Ammon's horn (tissue), 1 donor: Measurements from ENCODE around the gene GUCA2B.
A peak's percentile ranks its signal among the peaks of the same experiment; 100 is the strongest.

Experiments
- DNase-seq: peaks from one replicate; pipeline ENCODE4 v3.0.0-alpha.2; 2016; ENCODE audit warnings: low spot score

The GUCA2B gene

GRCh38 chr1:42142894-42143675 lies 10.1 kb upstream of the GUCA2B start:
- no peak for DNase-seq

GRCh38 chr1:42143896-42144710 lies 9.1 kb upstream of the GUCA2B start:
- DNase-seq, result no peak

GRCh38 chr1:42144711-42145388 lies 8.4 kb upstream of the GUCA2B start:
- no peak for DNase-seq

DNA sequence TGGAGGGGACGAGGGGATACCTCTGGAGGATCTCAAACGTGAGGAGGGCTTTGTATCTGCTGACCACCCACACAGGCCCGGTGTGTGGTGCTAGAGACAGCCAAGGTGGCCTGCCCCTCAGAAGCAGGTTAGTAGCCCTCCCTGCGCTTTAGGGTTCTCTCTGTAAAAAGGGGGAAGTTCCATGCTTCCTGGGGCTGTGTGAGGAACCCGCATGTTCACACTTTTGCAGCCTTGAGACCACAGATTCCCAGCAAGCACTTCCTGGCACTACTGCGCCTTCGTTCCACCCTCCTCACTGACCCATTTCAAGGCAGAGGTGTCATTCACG lies 7.9 kb upstream of the GUCA2B start:
- DNase-seq, result no peak

GRCh38 chr1:42145764-42146625 lies 7.2 kb upstream of the GUCA2B start:
- no peak for DNase-seq

DNA sequence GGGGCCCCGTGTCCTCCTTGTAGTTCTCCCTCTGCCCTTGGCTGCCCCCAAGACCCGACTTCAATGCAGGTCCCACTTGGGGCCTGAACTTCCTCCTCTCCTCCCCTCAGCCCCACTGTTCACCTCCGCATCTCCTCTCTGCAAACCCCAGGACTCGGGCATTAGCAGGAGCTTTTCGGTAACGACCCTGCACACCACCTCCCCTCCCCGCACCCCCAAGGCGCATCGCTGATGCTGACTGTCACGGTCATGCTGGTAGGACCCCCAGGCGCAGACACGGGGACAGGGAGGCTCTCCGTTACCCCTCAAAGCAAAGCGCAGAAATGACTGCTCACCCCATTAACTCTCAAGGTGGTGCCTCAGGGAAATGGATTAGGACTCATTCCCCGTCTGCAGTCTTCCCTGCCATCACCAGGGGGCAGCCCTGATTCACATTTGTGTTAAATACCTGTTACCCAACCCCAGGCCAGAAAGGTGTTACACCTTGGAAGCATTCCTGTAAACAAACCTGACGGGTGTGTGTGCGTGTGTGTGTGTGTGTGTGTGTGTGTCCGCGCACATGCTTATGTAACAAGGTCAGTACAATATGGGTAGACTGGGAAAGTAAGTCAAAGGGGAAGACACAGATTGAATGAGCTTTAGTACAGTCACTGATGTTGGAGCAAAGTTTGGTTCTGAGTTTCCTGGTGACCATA lies 6.4 kb upstream of the GUCA2B start:
- DNase-seq, result peak; percentile 63

DNA sequence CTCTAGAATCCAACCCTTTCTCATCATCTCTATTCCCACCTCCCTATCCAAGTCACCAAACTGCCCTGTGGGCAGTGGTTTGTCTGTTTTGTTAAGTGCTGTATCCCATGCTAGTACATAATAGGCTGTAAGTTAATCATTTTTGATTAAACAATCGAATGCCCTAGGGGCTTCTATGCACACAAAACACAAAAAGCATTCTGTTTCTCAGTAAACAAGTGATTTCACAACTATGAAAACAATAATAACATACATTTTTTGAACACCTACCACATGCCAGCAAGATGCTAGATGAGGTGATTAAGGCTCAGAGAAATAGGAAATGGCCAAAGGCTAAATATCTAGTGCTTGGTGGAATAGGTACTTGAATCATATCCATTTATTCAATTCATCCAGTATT lies 5.0 kb upstream of the GUCA2B start:
- no peak for DNase-seq

DNA sequence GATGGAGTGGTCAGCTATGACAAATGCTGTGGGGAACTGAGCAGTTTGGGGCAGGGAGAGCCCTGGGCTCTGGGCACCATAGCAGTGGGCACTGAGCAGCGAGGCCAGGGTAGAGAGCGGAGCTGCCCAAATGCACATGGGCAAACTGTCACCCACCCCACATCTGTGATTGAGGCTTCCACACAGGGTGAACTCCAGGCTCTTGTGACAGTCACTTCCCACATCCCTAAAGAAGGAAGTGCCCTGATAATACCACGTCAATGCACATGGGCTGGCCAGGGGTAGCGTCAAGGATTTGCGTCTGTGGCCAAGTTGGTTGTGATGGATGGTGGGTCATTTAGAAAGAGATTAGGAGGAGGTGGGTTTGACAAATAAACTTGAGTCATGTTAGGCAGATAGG lies 2.6 kb upstream of the GUCA2B start:
- DNase-seq, result no peak

- DNase-seq, result no peak
Observed at GRCh38 chr1:42152119-42152518, 1.1 kb upstream of the GUCA2B start.

DNA sequence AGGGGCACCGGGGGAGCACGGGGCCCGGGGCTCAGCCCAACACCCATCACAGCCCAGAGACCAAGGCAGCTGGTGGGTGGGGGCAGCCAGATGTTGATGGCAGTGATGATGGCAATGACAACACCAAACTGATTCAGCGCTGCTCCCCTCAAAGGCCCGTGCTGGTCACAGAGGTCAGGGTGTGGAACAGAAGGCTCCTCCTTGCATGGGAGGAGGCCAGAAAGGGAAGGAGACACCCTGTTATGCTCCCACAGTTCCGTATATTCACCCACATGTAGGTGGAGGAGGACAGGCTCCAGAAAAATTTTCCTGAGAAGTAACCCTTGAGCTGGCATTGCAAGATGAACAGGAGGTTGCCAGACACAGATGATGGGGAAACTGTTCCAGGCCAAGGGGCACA lies 414 bp downstream of the GUCA2B start:
- no peak for DNase-seq

GRCh38 chr1:42154685-42155084 lies 1.5 kb downstream of the GUCA2B start:
- DNase-seq, result no peak

DNA sequence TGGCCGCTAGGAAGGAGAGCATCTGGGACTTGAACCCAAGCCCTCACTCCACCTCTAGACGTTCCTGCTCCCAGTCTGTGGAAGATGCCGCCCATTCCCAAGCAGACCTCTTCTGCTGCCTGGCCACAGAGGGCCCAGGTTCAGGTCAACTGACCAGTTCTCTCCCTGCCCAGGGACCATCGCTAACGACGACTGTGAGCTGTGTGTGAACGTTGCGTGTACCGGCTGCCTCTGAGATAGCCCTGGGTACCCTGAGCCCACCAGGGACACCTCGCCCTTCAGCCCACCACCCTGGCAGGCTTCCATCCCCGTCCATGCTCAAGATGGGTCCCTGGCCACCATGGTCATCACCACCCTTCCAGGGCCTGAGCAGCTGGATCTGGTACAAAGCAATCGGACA lies 2.2 kb downstream of the GUCA2B start:
- DNase-seq, result no peak

DNA sequence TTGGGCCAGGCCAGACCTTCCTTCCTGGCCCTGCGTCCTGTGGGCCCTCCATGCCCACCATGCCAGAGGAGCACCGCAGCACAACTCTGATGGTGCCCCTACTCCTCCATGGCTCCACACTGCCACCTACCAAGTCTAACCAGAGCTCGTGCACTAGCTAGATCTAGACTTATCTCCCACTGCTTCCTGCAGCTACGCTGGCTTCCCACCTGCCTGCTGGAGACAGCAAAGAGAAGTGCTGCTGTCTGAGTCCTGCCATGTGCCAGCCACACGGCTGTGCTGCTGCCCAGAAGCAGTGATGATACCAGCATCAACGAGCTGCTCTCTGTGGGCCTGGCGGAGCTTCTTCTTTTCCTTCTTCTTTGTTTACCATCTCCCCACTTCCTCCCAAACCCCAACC lies 4.5 kb downstream of the GUCA2B start:
- DNase-seq, result no peak

DNA sequence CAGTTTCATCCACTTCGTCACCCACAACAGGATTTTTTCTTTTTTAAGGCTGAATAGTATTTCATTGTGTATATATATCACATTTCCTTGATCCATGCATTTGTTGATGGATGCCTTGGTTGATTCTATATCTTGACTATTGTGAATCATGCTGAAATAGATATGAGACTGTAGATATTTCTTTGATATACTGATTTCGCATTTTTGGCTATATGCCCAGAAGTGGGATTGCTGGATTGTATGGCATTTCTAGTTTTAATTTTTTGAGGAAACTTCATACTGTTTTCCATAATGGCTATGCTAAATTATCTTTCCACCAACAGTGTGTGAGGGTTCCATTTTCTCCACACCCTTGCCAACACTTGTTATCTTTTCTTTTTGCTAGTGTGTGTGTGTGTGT lies 5.0 kb downstream of the GUCA2B start:
- no peak for DNase-seq

- DNase-seq, result no peak
Observed at GRCh38 chr1:42162181-42162580, 9.0 kb downstream of the GUCA2B start.

DNA sequence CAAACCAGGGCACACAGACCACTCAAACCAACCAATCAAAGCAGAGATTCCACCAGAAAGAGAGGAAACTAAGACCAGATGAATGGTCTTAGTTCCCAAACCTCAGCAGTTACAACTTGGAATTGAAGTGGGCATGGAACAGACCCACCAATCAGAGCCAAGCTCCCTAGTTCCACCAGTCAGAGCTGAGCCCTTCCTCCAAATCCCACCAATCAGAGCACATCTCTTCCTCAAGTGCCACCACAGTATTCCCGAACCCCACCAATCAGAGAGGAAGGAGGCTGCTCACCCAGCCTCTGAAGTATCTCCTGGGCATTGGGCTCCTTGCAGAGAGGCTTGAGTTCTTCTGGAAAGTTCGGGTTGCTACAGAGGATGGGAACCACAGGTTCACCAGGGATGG lies 9.9 kb downstream of the GUCA2B start:
- DNase-seq, result no peak

DNA sequence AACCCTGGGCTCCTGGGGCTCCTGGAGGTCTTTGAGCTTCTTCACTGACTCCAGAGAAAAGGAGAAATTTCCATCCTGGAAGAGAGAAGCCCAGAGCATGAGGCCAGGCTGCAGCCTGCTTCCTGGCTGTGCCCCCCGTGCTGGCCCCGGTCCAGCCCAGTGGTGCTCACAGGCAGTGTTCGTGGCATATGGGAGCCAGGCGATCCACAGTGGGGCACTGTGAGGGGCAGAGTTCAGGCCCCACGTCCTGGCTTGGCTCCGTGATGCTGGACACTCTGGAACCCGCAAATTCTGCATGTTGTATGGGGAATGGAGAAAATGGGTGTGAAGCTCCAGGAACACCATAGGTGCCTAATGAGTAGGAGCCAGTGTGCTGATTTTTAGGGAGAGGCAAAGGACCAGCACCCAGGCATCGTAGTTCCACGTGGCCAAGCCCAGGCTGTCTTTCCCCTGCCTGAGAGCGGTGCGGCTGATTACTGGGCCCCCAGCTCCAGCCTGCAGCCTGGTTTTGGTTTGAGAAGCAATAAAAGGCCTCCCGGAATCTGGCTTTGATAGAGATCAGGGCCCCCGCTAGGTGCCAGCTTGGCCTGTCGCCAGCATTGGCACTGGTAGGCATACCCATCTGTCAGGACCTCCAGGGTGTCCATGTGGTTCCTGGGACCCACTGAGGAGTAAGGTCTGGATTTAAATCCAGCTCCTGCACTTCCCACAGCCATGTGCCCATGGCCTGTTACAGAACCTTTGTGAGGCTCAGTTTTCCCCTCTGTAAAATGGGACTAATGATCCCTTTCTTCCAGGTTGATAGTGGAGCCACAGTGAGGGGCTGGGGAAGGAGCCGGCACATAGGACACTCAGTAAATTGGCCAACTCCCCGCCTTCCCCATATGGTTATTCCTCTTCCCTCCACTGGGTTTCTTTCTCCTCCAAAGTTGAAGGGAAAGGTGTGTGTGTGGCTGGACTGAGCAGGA lies 10.6 kb downstream of the GUCA2B start:
- no peak for DNase-seq

GRCh38 chr1:42164551-42165420 lies 11.6 kb downstream of the GUCA2B start, which contains the start of gene GUCA2A:
GUCA2A (minus strand) TSS chr1:42164745; CDS start chr1:42164712, 33 bp downstream.
- no peak for DNase-seq
